Mucosa of descending colon (tissue), 3 donors: ENCODE data around the gene MLIP. TPM values are rescaled to one million over a fixed set of nuclear protein-coding genes. Genes with fewer than 3 reads are reported as not detected.
"Not testable (repeated sequence)": the region's sequence is repeated elsewhere in the genome, so short reads cannot be mapped to it uniquely, and the experiment has no call there.

Experiments used
- ATAC-seq: fragments of 200-7000 bp; cut with Tn5 transposase; one replicate; pipeline ENCODE4 v1.9.1; 2020; ENCODE audit warnings: mild to moderate bottlenecking, moderate library complexity
- DNase-seq, 3 donors: peaks; one replicate each; pipeline ENCODE4 v3.0.0-alpha.2; 2020
- H3K36me3 ChIP-seq: fragments of 200-600 bp; one replicate; pipeline ENCODE4 v1.8.0; 2021; ENCODE audit warnings: low read depth, mild to moderate bottlenecking
- H3K4me1 ChIP-seq: fragments of 200-600 bp; one replicate; pipeline ENCODE4 v1.8.0; 2021; ENCODE audit warnings: low read depth, mild to moderate bottlenecking
- H3K4me3 ChIP-seq: fragments of 200-600 bp; one replicate; pipeline ENCODE4 v1.8.0; 2021; ENCODE audit warnings: mild to moderate bottlenecking
- H3K9me3 ChIP-seq: fragments of 200-600 bp; one replicate; pipeline ENCODE4 v1.8.0; 2021; ENCODE audit warnings: mild to moderate bottlenecking
- CTCF ChIP-seq: fragments of 200-600 bp; IDR thresholded peaks from one replicate; pipeline ENCODE4 v1.8.0; 2022; ENCODE audit warnings: antibody characterized with exemption, mild to moderate bottlenecking
- intact Hi-C, 2 donors: fragments of 100-400 bp; cut with DNase I in 1 of 2; cut with micrococcal nuclease in 1 of 2; formaldehyde crosslinking; loops; one replicate each; pipeline versions ENCODE4 v1.11.0 to v1.11.1; 2022; cut with DNase I, micrococcal nuclease
- total RNA-seq, 3 donors: library from RNA; stranded (reverse); fragmentation: NEBNext Ultra II Directional in 2 of 3; extraction: Animal tissue kit (Norgen Biotek cat#: 25700) in 2 of 3; gene quantifications; one replicate each; pipeline versions ENCODE4 v1.2.1 to v1.2.4, GENCODE V29; 2021 to 2023
- donor health status: DM: no; HTN: no; CAD: no; lungs with moderate emphysema.
- donor health status: DM: no; HTN: no; CAD: no.
- donor health status: DM: no; HTN: yes; CAD: no.

MLIP gene
- total RNA-seq, 3 donors from 2014 or later, result 1.9 to 2.5 (median 2.3) TPM

DNA sequence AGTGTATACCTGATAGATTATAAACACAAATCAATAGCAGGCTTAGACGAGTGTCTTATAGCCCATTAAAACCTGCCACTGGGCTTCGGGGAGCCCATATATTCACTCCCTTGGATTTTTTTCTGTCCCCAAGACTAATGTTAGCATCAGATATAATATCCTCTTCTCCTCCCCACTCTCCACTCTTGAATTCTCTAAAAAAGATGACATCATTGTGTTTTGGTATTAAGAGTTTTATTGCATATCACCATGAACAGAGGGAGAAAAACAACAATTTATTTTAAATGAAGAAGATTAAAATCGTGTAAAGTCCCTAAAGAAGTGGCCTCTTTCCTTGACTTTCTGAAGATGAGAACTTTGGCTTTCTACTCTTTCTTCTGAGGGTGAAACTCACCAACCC lies 84.4 kb downstream of the MLIP start:
- intact Hi-C loops, result no loop called here
- Histone ChIP-seq H3K36me3 (no peaks in the 10 kb centered on the region), H3K4me1 (no peaks in the 10 kb centered on the region), H3K9me3 (no peaks in the 10 kb centered on the region), H3K4me3 (no peak overlapping the region)
- ATAC-seq, result no peak
- TF ChIP-seq CTCF, result no peak
- DNase-seq, result no peak

DNA sequence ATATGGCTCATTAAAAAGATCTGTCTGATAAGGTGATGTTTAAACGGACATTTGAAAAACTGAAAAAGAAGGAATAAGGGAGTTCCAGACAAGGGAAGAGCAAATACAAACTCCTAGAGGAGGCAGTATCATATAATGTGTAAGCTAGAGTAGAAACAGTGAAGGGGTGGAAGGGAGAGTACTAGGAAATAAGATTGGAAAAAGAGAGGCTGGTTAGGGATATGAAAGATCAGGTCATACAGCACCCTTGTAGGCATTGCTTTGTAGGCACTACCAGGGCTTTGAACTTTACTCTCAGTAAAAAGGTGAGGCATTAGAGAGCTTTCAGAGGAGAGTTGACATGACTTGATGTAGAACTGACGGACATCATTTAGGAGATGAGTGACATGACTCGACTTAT lies 85.7 kb downstream of the MLIP start:
- ATAC-seq, result peak; percentile 51
- Histone ChIP-seq H3K4me1 (no peaks in the 10 kb centered on the region), H3K36me3 (no peaks in the 10 kb centered on the region), H3K4me3 (no peak overlapping the region), H3K9me3 (no peaks in the 10 kb centered on the region)
- no peak for TF ChIP-seq CTCF
- no peak for DNase-seq
- intact Hi-C loops, result no loop called here

DNA sequence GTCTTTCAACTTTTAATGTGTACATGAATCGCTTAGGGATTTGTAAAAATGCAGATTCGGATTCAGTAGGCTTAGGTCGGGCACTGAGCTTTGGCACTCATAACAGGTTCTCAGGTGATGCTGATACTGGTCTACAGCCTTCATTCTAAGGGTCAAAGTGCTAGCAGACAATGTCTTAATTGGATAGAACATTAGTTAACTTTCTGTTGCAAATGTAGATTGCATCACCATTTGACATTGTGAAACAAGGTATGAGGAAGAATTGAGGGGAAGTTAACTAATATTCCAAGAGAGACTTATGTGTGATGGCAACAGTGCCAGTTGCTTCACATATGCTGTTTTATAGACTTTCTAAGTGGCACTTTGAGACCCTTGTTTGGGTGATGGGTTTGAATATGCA lies 86.9 kb downstream of the MLIP start:
- H3K4me1 ChIP-seq, result no peaks in the 10 kb centered on the region
- no peak for TF ChIP-seq CTCF
- H3K4me3 ChIP-seq, result no peak overlapping the region
- H3K36me3 ChIP-seq, result no peaks in the 10 kb centered on the region
- DNase-seq (no peak), ATAC-seq (no peak)
- intact Hi-C loops, result no loop called here
- no peaks in the 10 kb centered on the region for H3K9me3 ChIP-seq

GRCh38 chr6:54203474-54204035 lies 92.3 kb downstream of the MLIP start:
- ATAC-seq, intact Hi-C loops: not testable (repeated sequence)

DNA sequence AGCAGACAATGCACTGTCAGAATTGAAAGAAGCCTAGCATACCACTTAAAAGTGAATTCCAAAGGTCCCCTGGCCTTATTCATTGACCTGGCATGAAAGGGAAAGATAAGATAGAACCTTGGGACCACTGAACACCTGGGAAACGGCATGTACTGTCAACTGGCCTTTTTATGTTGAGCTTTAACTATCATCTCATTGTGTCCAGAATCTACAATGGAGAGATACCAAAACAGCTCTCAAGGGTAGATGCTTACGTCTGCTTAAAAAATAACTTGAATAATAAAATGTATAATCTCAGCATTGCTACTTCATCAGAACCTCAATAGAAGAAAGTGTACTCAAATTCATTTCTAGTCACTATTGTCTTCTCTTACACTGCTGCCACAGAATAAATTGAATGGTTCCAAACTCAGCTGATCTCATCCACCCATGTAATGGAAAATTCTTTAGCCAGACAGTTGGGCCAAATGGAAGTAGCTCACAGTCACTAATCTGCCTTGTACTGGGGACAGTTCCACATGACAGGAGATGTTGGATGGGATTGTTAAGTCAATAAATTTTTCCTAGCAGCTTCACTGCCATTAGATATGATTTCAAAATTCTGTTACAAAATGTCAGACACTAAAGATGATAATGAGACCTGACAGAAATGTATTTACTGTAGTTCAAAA lies 93.8 kb downstream of the MLIP start:
- Histone ChIP-seq H3K36me3 (no peaks in the 10 kb centered on the region), H3K9me3 (no peaks in the 10 kb centered on the region), H3K4me3 (no peak overlapping the region), H3K4me1 (no peaks in the 10 kb centered on the region)
- DNase-seq (no peak), ATAC-seq (no peak)
- intact Hi-C loops, result no loop called here
- TF ChIP-seq CTCF, result no peak

More at GRCh38 chr6:54203474-54204035, 92.3 kb downstream of the MLIP start:
- H3K4me1 ChIP-seq, H3K36me3 ChIP-seq, H3K4me3 ChIP-seq, DNase-seq, H3K9me3 ChIP-seq: not testable (repeated sequence)

- no peak for TF ChIP-seq CTCF
- DNase-seq, result no peak
- H3K36me3 ChIP-seq, result no peaks in the 10 kb centered on the region
- H3K4me1 ChIP-seq, result no peaks in the 10 kb centered on the region
- no peaks in the 10 kb centered on the region for H3K9me3 ChIP-seq
- ATAC-seq, result no peak
- H3K4me3 ChIP-seq, result no peak overlapping the region
- intact Hi-C loops, result no loop called here
Observed at GRCh38 chr6:54206510-54206909, 95.3 kb downstream of the MLIP start.

- H3K4me1 ChIP-seq, H3K4me3 ChIP-seq, H3K9me3 ChIP-seq, H3K36me3 ChIP-seq, intact Hi-C loops: not testable (repeated sequence)
- ATAC-seq (peak; percentile 96), DNase-seq (peak; percentile 9 to 58 (median 54))
Observed at GRCh38 chr6:54209983-54210382, 98.7 kb downstream of the MLIP start.
